HFF-Myc (cell line): ENCODE data around the gene SNX25.
"Not testable (repeated sequence)": the region's sequence is repeated elsewhere in the genome, so short reads cannot be mapped to it uniquely, and the experiment has no call there.

Experiments
- DNase-seq: peaks from one replicate; pipeline ENCODE4 v3.0.0-alpha.2; 2011; ENCODE audit warnings: low read depth; ENCODE audit errors: extremely low read depth
- H3K4me3 ChIP-seq: replicated peaks from 2 replicates; pipeline ENCODE4 v1.5.1; 2011; ENCODE audit warnings: low read depth, mild to moderate bottlenecking, control low read depth, low read length
- CTCF ChIP-seq: IDR thresholded peaks from 2 replicates; pipeline ENCODE4 v1.5.1; 2012; ENCODE audit warnings: mild to moderate bottlenecking, low read depth, low read length, control low read depth; ENCODE audit errors: missing control alignments

The SNX25 gene

GRCh38 chr4:185205697-185206342 lies 3.6 kb upstream of the SNX25 start:
- no peak for DNase-seq

GRCh38 chr4:185207466-185207865 lies 1.9 kb upstream of the SNX25 start:
- no peak overlapping the region for H3K4me3 ChIP-seq
- no peak for DNase-seq
- TF ChIP-seq CTCF, result no peak

More at GRCh38 chr4:185205697-185206342, 3.6 kb upstream of the SNX25 start:
- no peak overlapping the region for H3K4me3 ChIP-seq
- no peak for TF ChIP-seq CTCF

GRCh38 chr4:185209852-185210101 lies 379 bp downstream of the SNX25 start:
- DNase-seq, result not testable (repeated sequence)
- H3K4me3 ChIP-seq, result peak overlapping the region; percentile 73

GRCh38 chr4:185210102-185210981 lies 944 bp downstream of the SNX25 start:
- H3K4me3 ChIP-seq, result peak overlapping the region; percentile 73

GRCh38 chr4:185211035-185211434 lies 1.6 kb downstream of the SNX25 start:
- no peak for DNase-seq
- peak overlapping the region; percentile 73 for H3K4me3 ChIP-seq
- TF ChIP-seq CTCF, result no peak

More at GRCh38 chr4:185210102-185210981, 944 bp downstream of the SNX25 start:
- no peak for DNase-seq
- TF ChIP-seq CTCF, result no peak

- H3K4me3 ChIP-seq, result peak overlapping the region; percentile 73
- no peak for TF ChIP-seq CTCF
- no peak for DNase-seq
Observed at GRCh38 chr4:185211641-185212040, 2.2 kb downstream of the SNX25 start.

- H3K4me3 ChIP-seq, result no peak overlapping the region
- no peak for DNase-seq
- TF ChIP-seq CTCF, result no peak
Observed at GRCh38 chr4:185212581-185212980, 3.2 kb downstream of the SNX25 start.
